Measurements from ENCODE around the gene ATP5F1A.
A peak's percentile ranks its signal among the peaks of the same experiment; 100 is the strongest.

Gene ATP5F1A

GRCh38 chr18:46042571-46043123, 55.4 kb downstream of the ATP5F1A start:
- peak; percentile 37 for DNase-seq

GRCh38 chr18:46040747-46041104, 57.4 kb downstream of the ATP5F1A start:
- no peak for DNase-seq

GRCh38 chr18:46040033-46040746, 57.9 kb downstream of the ATP5F1A start:
- no peak for DNase-seq

GRCh38 chr18:46037512-46038305, 60.4 kb downstream of the ATP5F1A start:
- DNase-seq, result no peak

- DNase-seq, result peak; percentile 31
These were observed 62.1 kb downstream of the ATP5F1A start for GRCh38 chr18:46035696-46036680.

- DNase-seq, result no peak
These were observed 63.9 kb downstream of the ATP5F1A start for GRCh38 chr18:46034230-46034629.

- no peak for DNase-seq
These were observed 66.4 kb downstream of the ATP5F1A start for GRCh38 chr18:46031741-46032140.

All from fibroblast of skin of right quadriceps (primary cell).